DMS153 (cell line): ENCODE measurements around the gene CACNA2D2.

Experiments used
- DNase-seq: peaks from one replicate; lab custom pipeline; 2025; lab: John Stamatoyannopoulos, UW

Gene CACNA2D2

DNA sequence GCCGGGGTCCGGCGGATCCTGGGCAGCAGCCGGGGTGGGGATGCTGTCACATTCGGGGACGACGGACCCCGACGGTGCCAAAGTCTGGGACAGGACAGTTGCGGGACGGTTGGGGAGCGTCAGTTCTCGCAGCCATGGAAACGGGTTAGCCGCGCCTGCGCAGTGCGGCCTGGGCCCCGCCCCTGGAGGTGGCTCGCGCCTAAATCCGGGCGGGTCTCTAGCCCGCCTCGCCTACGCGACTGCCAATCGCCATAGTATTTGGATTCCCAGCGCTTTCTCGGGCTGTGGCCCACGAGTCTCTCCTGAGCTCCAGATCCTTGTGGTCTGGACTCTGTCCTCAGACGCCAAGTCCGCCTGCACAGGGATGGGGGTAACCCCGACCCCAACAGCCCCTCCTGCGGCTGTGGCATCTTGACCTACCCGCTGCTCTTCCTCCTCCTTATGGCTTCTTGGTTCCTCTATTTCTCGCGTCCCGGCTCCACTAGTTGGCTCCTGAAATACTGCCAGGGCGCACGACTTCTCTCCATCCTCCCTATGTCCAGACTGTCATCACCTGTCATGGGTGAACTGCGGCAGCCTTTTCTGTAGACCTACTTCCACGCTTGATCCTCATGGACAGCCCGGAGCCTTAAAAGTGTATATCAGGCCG lies 157.7 kb downstream of the CACNA2D2 start, which contains the start of gene ZMYND10:
TSS of gene ZMYND10 (minus strand) at position 147 of the 649 bp plus-strand sequence. CDS start 153 bp downstream, outside the sequence.
- DNase-seq: no peak

DNA sequence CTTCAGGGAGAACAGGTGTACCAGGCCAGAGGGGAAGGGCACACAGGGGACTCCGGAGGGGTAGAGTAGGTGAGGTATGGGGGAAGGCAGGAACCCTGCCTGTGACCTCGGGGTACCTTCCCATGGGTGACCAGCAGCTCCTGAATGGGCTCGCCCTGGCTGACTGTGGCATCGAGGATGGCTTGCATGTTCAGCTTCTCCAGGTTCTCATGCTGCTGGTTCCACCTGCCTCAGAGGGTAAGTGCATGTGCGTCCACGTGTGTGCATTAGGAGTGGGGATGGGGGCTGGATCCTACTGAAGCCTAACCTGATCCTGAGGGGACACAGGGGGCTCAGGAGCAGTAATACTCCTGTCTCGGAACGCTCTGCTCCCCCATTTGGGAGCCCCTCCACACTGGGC lies 158.4 kb downstream of the CACNA2D2 start:
- no peak for DNase-seq

DNA sequence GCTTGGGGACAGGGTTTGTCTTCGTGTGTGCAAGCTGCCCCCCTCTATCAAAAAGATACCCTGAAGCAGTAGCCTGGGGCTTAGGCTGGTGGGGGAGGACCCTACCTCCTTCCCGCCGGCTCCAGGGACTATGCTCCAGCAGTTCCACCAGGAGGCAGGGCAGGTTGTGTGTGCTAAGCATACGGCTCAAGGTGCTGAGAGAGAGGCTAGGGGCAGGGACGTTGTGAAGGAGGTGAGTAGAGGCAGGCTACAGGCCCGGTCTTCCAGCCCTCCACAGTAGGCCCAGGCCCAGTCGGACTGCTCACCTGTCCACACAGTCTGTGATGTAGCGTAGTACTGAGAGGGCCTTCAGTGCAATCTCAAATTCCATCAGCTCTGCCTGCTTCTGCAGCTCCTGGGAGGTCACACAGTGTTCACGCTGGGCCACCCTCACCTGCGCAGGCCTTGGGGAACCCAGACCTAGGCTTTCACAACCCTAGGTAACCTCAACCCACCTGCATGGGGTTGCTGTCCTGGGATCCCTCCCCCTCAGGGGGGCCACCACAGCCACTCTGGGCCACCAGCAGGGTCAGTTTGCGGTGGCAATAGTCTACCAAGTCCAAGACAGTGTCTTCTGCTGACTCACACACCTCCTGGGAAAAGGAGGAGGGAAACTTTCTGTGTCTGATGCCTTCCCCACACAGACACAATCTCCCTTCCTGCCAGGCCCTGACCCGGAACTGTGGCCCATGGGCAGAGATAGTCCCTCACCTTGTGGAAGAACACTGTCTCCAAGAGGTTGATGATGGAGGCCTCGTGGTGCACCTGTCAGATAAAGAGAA lies 160.4 kb downstream of the CACNA2D2 start:
- no peak for DNase-seq

DNA sequence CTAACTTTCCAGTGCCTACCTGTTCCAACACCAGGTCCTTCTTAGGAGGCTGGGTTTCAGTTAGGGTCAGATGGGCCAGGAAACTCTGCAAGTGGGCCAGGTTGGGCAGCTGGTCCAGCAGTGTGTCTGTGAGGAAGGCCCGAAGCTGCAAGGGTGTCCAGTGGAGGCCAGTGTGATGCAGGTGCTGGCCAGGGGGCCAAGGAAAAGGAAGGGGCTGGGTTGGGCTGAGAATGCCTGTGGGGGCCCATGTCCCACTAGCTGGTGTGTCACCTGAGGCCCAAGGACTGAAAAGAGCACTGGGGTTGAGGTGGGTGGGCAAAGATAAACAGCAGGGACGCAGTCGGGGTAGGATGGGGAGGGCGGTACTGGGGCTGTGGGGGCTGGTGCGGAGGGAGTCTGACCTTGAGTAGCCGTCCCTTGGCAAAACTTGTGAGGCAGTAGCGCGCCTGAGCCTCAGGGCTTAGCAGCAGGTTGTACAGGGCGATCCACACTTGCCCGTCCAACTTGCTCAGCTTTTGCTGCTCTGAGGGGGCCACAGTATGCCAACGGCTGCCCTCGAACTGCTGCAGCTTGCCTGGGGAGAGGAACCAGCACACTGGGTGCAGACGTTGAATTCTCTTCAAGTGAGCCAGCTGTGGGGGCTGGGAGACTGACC lies 161.3 kb downstream of the CACNA2D2 start:
- DNase-seq: no peak

DNA sequence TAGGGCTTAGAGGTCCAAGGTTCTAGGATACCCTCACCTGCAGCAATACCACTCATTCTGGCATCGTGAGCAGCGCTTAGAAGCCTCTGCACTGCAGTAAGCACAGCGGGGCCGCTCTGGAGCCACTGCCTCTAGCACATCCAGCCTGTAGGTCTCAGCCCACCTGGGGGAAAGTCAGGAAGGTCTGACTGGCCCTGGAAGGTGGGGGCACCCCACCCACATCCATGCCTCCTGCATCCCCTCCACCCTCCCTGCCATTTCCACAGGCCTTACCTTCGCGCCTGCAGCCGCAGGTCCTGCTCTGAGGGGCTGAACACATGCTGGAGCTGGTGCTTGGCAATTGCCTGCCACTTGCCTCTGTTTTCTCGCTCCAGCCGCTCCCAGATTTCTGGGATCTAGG lies 161.9 kb downstream of the CACNA2D2 start:
- no peak for DNase-seq

DNA sequence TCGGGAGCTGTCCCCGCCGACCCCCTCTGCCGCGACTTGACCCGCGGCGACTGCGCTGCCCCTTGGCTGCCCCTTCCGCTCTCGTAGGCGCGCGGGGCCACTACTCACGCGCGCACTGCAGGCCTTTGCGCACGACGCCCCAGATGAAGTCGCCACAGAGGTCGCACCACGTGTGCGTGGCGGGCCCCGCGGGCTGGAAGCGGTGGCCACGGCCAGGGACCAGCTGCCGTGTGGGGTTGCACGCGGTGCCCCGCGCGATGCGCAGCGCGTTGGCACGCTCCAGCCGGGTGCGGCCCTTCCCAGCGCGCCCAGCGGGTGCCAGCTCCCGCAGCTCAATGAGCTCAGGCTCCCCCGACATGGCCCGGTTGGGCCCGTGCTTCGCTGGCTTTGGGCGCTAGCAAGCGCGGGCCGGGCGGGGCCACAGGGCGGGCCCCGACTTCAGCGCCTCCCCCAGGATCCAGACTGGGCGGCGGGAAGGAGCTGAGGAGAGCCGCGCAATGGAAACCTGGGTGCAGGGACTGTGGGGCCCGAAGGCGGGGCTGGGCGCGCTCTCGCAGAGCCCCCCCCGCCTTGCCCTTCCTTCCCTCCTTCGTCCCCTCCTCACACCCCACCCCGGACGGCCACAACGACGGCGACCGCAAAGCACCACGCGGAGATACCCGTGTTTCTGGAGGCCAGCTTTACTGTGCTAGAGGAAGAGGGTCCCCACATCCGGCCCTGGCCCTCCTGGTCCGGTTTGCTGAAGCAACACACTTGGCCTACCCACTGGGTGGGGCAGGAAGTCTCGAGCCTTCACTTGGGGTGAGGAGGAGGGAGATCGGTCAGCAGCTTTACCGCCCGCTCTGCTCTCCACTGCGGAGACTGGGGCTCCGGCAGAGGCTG lies 162.7 kb downstream of the CACNA2D2 start, which contains the start of gene RASSF1:
TSS of gene RASSF1 (minus strand) at position 389 of the 882 bp plus-strand sequence. CDS start at position 358, 31 bp downstream.
- DNase-seq: no peak

DNA sequence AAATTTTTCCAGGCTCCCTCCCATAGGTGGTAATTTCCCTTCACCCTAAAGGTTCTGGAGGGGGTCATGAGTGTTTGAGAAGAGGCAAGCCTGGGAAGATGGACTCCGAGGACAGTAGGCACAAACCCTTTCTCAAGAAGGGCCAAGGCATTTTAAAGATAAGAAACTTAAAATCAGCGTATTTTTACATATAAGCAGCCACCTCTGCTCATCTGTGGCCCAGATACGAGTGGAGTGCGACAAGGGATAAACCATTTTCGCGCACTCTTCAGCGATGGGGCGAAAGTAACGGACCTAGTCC lies 163.3 kb downstream of the CACNA2D2 start:
- DNase-seq: no peak

DNA sequence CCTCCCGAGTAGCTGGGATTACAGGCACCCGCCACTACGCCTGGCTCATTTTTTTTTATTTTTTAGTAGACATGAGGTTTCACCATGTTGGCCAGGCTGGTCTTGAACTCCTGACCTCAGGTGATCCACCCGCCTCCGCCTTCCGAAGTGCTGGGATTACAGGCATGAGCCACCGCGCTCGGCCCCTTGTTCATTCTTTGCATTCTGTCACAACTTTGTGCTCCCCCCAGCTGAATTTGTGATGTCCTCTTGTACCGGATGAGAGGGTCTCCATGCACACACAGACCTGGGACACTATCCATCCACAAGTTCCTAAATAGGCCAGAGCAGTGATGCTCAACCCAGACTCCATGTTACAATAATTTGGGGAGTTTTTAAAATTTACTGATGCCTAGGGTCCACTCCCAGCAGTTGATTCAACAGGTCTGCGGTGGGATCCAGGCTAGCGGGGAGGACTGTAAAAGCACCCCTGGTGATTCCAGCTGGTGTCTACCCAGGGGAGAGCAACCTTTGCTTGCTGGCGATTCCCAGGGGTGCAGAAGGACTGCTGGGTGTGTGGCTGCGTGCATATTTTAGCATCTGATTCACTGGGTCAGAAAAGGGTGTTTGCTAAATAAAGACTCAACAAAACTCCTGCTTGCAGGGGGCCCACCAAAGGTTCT lies 163.8 kb downstream of the CACNA2D2 start:
- DNase-seq: no peak

DNA sequence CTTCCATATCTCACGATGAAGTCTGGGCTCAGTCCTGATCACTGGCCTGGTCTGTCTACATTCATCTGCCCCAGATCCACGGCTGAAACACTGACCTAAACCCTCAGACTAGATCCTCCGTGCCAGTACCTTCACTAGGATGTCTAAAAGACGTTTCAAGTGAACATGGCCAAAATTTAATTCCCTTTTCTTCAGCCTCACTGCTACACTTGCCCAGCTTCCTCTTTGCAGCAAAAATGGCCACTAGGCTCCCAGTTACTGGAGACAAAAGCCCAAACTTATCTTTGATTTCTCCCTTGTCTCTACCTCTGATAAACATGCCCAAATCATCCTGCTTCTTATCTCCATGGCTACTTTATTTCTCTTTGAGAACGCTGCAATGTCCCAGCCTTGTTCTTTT lies 164.5 kb downstream of the CACNA2D2 start:
- no peak for DNase-seq

DNA sequence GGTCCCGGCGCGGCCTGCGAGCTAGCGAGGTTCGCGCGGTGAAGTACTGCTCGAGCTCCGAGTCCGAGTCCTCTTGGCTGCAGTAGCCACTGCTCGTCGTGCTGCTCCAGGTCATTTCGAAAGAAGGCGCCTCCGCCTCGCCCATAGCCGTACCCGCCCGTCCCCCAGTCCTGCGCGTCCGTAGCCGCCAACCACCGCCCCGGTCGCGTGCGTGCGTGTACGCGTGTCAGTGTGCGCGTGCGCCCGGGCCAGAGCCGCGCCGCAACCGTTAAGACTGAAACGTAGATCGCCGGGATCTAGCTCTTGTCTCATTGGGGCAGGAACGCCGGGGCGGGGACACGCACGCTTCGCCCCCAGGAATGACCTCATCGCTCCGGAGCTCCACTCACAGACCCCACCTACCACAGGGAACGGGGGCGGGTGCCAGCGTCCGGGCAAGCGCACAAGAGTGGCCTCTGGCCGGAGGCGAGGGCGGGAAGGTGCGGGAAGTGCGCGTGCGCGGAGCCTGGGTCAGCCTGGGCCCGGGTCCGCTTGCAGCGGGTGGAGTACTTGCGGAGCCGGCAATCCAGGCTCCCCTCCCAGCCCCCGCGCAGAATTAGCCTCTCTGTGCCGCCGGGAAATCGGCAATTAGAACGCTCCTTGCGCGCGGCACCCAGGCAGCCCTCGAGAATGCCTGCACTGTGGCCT lies 166.1 kb downstream of the CACNA2D2 start:
- DNase-seq: peak; percentile 92

DNA sequence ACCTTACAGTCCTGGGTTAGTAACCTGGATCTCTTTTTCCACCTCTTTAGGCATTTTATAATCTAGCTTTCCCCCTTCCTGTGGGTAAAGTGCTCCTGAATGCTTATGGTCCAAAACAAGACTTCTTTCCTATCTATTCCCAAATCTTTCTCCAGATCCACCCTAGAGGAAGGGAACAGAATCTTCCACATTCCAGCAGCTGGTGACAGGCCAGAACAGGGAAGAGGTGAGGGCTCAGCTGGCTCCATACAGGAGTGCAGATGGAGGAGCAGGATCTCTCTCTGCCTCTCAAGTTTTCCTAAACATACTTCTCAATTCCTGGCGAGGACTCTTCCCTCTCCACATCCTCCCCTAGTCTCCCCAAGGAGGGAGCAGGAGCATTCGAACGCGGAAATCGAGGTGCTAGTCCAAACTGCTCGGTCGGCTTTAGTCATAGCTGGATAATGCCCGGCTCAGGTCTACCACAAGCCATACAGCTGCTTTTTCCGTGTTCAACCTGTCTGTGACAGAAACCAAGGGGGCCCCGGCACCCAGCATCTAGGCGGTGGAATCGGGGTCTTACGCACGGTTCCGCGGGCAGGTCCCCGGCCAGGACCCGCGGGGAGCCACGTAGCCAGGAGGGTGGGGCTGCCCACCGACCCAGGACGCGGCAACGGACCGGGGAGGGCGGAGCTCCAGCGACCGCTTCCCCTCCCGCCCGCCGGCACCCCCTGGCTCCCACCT lies 166.8 kb downstream of the CACNA2D2 start:
- no peak for DNase-seq

DNA sequence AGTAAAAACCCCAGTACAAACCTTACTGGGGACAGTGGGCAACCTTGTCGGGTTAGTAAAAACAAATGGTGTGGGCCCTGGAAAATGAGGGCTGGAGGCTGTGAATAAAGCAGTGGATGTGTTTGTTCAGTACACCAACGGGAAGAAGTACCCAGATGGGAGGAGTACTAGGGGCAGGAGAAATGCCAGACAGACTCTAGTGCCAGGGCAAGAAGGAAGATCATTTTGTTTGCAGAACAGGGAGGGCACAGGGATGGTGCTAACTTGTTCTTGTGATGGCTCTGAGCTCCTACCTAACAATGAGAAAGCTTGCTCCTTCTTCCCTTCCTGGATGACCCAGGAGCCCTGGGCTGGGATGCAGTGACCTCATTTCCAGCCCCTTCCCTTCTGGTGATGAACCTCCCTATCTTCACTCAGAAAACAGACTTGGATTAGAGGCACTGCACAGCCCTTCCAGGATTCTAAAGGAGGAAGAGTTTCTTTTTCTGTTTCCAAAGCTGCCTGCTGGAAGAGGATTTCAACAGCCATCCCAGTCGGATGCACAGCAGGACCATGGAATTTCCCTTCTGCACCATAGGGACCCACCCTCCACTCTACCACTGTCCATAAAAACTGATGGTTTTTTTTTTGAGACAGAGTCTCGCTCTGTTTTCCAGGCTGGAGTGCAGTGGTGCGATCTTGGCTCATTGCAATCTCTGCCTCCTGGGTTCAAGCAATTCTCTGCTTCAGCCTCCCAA lies 168.9 kb downstream of the CACNA2D2 start:
- no peak for DNase-seq

DNA sequence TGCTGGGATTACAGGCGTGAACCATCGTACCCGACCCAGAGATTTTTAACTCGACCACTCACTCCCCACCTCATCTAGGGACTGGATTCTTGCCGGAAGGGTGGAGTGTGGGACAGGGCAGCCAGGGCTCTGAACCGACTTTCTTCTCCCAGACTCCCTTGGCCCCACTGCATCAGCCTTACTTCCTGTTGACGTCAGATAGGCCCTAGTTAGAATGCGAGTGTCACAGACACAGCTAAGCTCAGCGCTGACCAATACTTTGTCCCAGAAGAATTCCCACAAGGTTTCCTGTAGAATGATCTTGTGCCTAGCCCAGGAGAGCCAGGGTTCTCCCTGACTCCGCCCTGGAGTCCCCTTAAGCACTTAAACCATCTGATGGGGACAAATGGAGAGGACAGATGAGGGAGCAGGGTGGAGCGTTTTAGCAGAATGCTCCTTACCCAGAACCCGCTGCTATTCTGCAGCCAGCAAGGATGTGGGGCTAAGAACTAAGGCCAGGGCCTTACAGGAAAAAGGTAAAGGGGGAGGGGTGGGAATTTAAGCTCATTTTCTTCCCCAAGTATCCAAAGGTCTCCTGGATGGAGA lies 169.6 kb downstream of the CACNA2D2 start:
- DNase-seq: no peak

DNA sequence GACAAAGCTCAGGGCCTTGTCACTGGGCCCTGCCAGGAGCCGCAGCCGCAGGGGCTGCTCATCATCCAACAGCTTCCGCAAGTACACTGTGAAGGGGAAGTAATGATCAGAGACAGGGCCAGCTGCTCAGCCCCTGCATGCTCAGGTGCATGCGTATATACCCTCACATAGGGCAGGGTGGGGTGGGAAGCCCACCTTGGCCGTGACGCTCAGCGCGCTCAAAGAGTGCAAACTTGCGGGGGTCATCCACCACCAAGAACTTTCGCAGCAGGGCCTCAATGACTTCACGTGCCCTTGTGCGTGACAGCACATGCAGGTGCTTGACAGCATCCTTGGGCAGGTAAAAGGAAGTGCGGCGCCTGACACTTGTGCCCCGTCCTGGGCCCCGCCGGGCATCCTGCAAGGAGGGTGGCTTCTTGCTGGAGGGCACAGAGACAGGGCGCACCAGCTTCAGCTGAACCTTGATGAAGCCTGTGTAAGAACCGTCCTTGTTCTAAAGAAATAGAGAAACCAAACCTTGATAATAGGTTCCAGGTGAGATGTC lies 172.0 kb downstream of the CACNA2D2 start:
- no peak for DNase-seq

DNA sequence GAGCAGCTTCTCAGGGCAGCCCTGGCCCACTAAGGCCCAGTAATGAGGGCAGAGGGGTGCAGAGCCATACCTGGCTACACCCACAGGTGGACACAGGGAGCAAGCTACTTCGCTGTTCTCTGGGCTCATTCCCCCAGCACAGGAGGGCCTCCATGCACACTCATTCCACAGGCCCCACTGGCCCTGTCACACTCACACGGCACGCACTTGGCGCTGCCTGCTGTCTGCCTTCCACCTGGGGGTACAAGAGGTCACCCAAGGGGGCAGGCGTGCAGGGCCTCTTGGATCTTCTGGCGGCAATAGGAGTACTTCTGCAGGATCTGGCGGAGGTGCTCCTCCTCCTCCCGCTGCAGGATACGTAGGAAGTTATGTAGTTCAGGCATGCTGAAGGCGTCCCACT lies 173.1 kb downstream of the CACNA2D2 start:
- no peak for DNase-seq

DNA sequence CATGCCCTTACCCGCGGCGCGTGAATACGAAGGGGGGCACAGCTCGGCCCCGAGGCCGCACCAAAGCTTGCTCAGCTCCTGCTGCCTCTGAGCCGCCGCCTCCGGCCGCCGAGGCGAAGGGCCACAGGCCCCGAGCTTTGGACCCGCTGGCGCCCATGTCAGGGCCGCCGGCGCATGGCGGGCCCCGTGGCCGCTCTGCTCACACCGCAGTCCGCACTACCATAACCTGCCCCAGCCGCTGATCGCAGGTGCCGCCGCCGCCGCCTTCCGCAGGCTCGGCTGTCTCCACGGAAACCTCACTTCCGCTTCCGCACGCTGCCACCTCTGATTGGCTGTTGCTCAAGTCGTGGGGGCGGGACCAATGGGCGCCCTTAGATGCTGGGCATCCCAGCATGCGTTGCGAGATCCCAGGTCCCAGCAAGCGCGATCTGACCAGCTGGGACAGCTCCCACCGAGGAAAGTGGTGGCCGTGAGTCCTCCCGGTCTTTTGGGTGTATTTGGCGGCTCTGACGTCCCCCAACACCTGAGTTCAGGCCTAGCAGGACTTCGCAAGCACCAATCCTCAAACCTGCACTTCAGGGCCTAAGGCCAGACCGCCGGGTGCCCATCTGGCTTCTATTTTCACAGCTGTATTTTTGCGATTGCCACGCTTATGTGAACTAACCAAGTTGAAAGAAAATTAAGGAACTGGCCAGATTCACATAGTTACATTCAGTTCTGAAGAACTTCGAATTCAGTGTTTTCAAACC lies 175.3 kb downstream of the CACNA2D2 start, which contains the start of gene TUSC2:
TSS of gene TUSC2 (minus strand) at position 281 of the 749 bp plus-strand sequence. CDS start at position 157, 124 bp downstream.
- DNase-seq: peak; percentile 82

DNA sequence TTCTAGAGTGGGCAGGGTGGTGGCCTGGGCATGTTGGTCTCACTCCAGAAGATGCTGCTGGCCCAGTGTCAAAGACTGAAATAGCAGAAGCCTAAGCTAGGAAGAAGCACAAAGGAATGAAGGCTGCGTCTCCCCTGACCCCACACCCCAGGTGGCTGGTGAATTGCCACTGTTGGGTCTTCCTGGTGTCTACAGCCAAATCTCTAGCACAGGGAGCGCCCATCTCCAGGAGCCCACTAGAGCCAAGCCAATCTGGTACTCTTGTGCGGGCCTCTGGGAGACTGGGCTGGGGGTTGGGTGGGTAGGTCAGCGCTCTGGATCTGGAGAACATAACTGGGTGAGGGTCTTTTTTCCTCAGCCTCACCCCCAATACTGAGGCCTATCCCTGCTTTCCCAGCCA lies 176.3 kb downstream of the CACNA2D2 start:
- DNase-seq: no peak

DNA sequence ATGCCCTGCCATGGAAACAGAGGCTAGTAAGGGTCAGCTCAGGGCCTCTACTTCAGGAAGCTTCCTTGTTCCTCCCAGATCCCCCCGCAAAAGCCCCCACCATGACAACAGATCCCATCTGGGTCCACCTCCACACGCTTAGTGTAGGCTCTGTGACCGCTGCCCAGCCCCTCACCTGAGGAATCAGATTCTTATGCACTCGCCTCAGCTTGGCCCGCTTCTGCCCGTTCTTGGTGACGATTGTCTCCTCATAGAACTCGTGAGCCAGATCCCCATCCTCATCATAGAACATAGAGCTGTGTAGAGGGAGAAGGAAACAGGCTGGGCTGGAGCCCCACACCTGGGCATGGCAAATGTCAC lies 177.3 kb downstream of the CACNA2D2 start:
- DNase-seq: no peak
